ENCODE measurements around the gene GSN. TPM values are rescaled to one million over a fixed set of nuclear protein-coding genes. Genes with fewer than 3 reads are reported as not detected.

The GSN gene
- total RNA-seq = 1.4 and 1.5 TPM in 2 replicates

- H3K4me1 Mint-ChIP-seq = peaks cover 14% of the 10 kb centered on the region
These were observed at the start of gene GSN for GRCh38 chr9:121267689-121268597. GSN (plus strand) TSS chr9:121268162; CDS start chr9:121301972, 33,810 bp downstream.

GRCh38 chr9:121218357-121219027 lies 49.5 kb upstream of the GSN start:
- Mint-ChIP-seq H3K27me3 (no peaks in the 10 kb centered on the region), H3K36me3 (ENCODE audit: low read depth) (no peaks in the 10 kb centered on the region), H3K27ac (no peak overlapping the region), H3K4me1 (peaks cover 11% of the 10 kb centered on the region), H3K9me3 (no peaks in the 10 kb centered on the region), H3K4me3 (no peak overlapping the region)
- intact Hi-C loops (cut with micrococcal nuclease) = no loop called here
- DNase-seq = no peak

More at GRCh38 chr9:121267689-121268597, at the start of gene GSN:
- no peaks in the 10 kb centered on the region for H3K9me3 Mint-ChIP-seq
- intact Hi-C loops (cut with micrococcal nuclease) = no loop called here
- peaks cover 26% of the 10 kb centered on the region for H3K27me3 Mint-ChIP-seq
- no peak within 1 kb of the TSS for H3K27ac Mint-ChIP-seq
- peak within 1 kb of the TSS; percentile 78 for H3K4me3 Mint-ChIP-seq
- DNase-seq = peak; percentile 86
- no peaks in the 10 kb centered on the region for H3K36me3 Mint-ChIP-seq (ENCODE audit: low read depth)

GRCh38 chr9:121219530-121219929 lies 48.4 kb upstream of the GSN start:
- no peak for DNase-seq
- intact Hi-C loops (cut with micrococcal nuclease) = no loop called here
- Mint-ChIP-seq H3K36me3 (ENCODE audit: low read depth) (no peaks in the 10 kb centered on the region), H3K27me3 (no peaks in the 10 kb centered on the region), H3K27ac (no peak overlapping the region), H3K9me3 (no peaks in the 10 kb centered on the region), H3K4me1 (peaks cover 10% of the 10 kb centered on the region), H3K4me3 (no peak overlapping the region)

GRCh38 chr9:121220996-121221663 lies 46.8 kb upstream of the GSN start:
- Mint-ChIP-seq H3K27ac (no peak overlapping the region), H3K27me3 (no peaks in the 10 kb centered on the region), H3K36me3 (ENCODE audit: low read depth) (no peaks in the 10 kb centered on the region), H3K4me1 (peaks cover 8% of the 10 kb centered on the region), H3K4me3 (no peak overlapping the region), H3K9me3 (no peaks in the 10 kb centered on the region)
- no peak for DNase-seq
- intact Hi-C loops (cut with micrococcal nuclease) = no loop called here

GRCh38 chr9:121221664-121222055 lies 46.3 kb upstream of the GSN start:
- H3K36me3 Mint-ChIP-seq (ENCODE audit: low read depth) = no peaks in the 10 kb centered on the region
- intact Hi-C loops (cut with micrococcal nuclease) = no loop called here
- no peak overlapping the region for H3K4me3 Mint-ChIP-seq
- no peak overlapping the region for H3K27ac Mint-ChIP-seq
- H3K27me3 Mint-ChIP-seq = no peaks in the 10 kb centered on the region
- peaks cover 4% of the 10 kb centered on the region for H3K4me1 Mint-ChIP-seq
- no peak for DNase-seq
- H3K9me3 Mint-ChIP-seq = no peaks in the 10 kb centered on the region

GRCh38 chr9:121222524-121223171 lies 45.3 kb upstream of the GSN start:
- Mint-ChIP-seq H3K36me3 (ENCODE audit: low read depth) (no peaks in the 10 kb centered on the region), H3K27me3 (no peaks in the 10 kb centered on the region), H3K27ac (no peak overlapping the region), H3K4me1 (peaks cover 4% of the 10 kb centered on the region), H3K4me3 (no peak overlapping the region), H3K9me3 (no peaks in the 10 kb centered on the region)
- no peak for DNase-seq
- intact Hi-C loops (cut with micrococcal nuclease) = no loop called here

GRCh38 chr9:121225240-121225639 lies 42.7 kb upstream of the GSN start:
- no peaks in the 10 kb centered on the region for H3K9me3 Mint-ChIP-seq
- DNase-seq = no peak
- no peak overlapping the region for H3K27ac Mint-ChIP-seq
- intact Hi-C loops (cut with micrococcal nuclease) = no loop called here
- no peaks in the 10 kb centered on the region for H3K4me1 Mint-ChIP-seq
- H3K36me3 Mint-ChIP-seq (ENCODE audit: low read depth) = no peaks in the 10 kb centered on the region
- H3K4me3 Mint-ChIP-seq = no peak overlapping the region
- no peaks in the 10 kb centered on the region for H3K27me3 Mint-ChIP-seq

GRCh38 chr9:121226175-121226574 lies 41.8 kb upstream of the GSN start:
- Mint-ChIP-seq H3K9me3 (no peaks in the 10 kb centered on the region), H3K4me3 (no peak overlapping the region), H3K4me1 (no peaks in the 10 kb centered on the region), H3K27ac (no peak overlapping the region), H3K36me3 (ENCODE audit: low read depth) (no peaks in the 10 kb centered on the region), H3K27me3 (no peaks in the 10 kb centered on the region)
- DNase-seq = no peak
- intact Hi-C loops (cut with micrococcal nuclease) = no loop called here

- no peak overlapping the region for H3K27ac Mint-ChIP-seq
- intact Hi-C loops (cut with micrococcal nuclease) = no loop called here
These were observed 40.1 kb upstream of the GSN start for GRCh38 chr9:121227862-121228261.

GRCh38 chr9:121230256-121230655 lies 37.7 kb upstream of the GSN start:
- Mint-ChIP-seq H3K36me3 (ENCODE audit: low read depth) (no peaks in the 10 kb centered on the region), H3K4me3 (no peak overlapping the region), H3K4me1 (no peaks in the 10 kb centered on the region), H3K27me3 (no peaks in the 10 kb centered on the region), H3K27ac (no peak overlapping the region), H3K9me3 (no peaks in the 10 kb centered on the region)
- intact Hi-C loops (cut with micrococcal nuclease) = no loop called here
- no peak for DNase-seq

More at GRCh38 chr9:121227862-121228261, 40.1 kb upstream of the GSN start:
- no peak for DNase-seq
- no peaks in the 10 kb centered on the region for H3K9me3 Mint-ChIP-seq
- no peaks in the 10 kb centered on the region for H3K36me3 Mint-ChIP-seq (ENCODE audit: low read depth)
- no peaks in the 10 kb centered on the region for H3K27me3 Mint-ChIP-seq
- H3K4me3 Mint-ChIP-seq = no peak overlapping the region
- H3K4me1 Mint-ChIP-seq = no peaks in the 10 kb centered on the region

GRCh38 chr9:121232251-121232650 lies 35.7 kb upstream of the GSN start:
- Mint-ChIP-seq H3K9me3 (no peaks in the 10 kb centered on the region), H3K27ac (no peak overlapping the region)
- intact Hi-C loops (cut with micrococcal nuclease) = no loop called here

GRCh38 chr9:121233906-121234831 lies 33.8 kb upstream of the GSN start:
- Mint-ChIP-seq H3K36me3 (ENCODE audit: low read depth) (no peaks in the 10 kb centered on the region), H3K4me1 (no peaks in the 10 kb centered on the region), H3K27ac (no peak overlapping the region), H3K27me3 (peaks cover 2% of the 10 kb centered on the region), H3K4me3 (no peak overlapping the region), H3K9me3 (no peaks in the 10 kb centered on the region)
- intact Hi-C loops (cut with micrococcal nuclease) = no loop called here
- DNase-seq = no peak

More at GRCh38 chr9:121232251-121232650, 35.7 kb upstream of the GSN start:
- H3K36me3 Mint-ChIP-seq (ENCODE audit: low read depth) = no peaks in the 10 kb centered on the region
- no peak overlapping the region for H3K4me3 Mint-ChIP-seq
- H3K4me1 Mint-ChIP-seq = no peaks in the 10 kb centered on the region
- DNase-seq = no peak
- H3K27me3 Mint-ChIP-seq = no peaks in the 10 kb centered on the region

GRCh38 chr9:121234832-121235161 lies 33.2 kb upstream of the GSN start:
- Mint-ChIP-seq H3K4me1 (no peaks in the 10 kb centered on the region), H3K36me3 (ENCODE audit: low read depth) (no peaks in the 10 kb centered on the region), H3K4me3 (no peak overlapping the region), H3K9me3 (no peaks in the 10 kb centered on the region), H3K27ac (no peak overlapping the region), H3K27me3 (peaks cover 2% of the 10 kb centered on the region)
- no peak for DNase-seq
- intact Hi-C loops (cut with micrococcal nuclease) = no loop called here

All from activated CD4-positive, alpha-beta T cell treated with anti-CD3 and anti-CD28 coated beads, Interleukin-2, amount 10 ng/mL, durations not matched to agents 24 days and 14 days (primary cell).